ENCODE measurements around the gene ZNF264. TPM values are rescaled to one million over a fixed set of nuclear protein-coding genes. Genes with fewer than 3 reads are reported as not detected.

ZNF264 gene
- total and polyA plus RNA-seq, 4 donors, result 2.5 to 22.6 (median 8.0) TPM

- Histone ChIP-seq H3K36me3 (ENCODE audit: control insufficient read depth in 4 of 4, insufficient read depth in 3 of 4, low read depth in 1 of 4, low read length in 3 of 4) (no peaks in the 10 kb centered on the region), H3K9ac (ENCODE audit: low read depth in 1 of 2, low read length in 2 of 2) (no peak overlapping the region), H3K4me3 (ENCODE audit: low read depth in 1 of 3, low read length in 3 of 3) (no peak overlapping the region), H3K27ac (ENCODE audit: low read depth in 1 of 2, low read length in 2 of 2) (no peak overlapping the region), H3K27me3 (ENCODE audit: control insufficient read depth in 4 of 4, insufficient read depth in 4 of 4, low read length in 3 of 4) (no peaks in the 10 kb centered on the region), H3K4me1 (ENCODE audit: control insufficient read depth in 4 of 4, insufficient read depth in 4 of 4, low read length in 3 of 4) (no peaks in the 10 kb centered on the region), H3K9me3 (ENCODE audit: control insufficient read depth in 4 of 4, low read length in 3 of 4) (peaks cover 3 to 7% (median 4%) of the 10 kb centered on the region in 4 donors)
- no peak for TF ChIP-seq GABPA (IDR thresholded peaks at IDR 0.05 in 1 of 2, conservative IDR thresholded peaks at IDR 0.05 in 1 of 2)
- TF ChIP-seq NR2F2 (IDR thresholded peaks at IDR 0.05), result no peak
- TF ChIP-seq JUND (IDR thresholded peaks at IDR 0.05), result no peak
- no peak for TF ChIP-seq CTCF (IDR thresholded peaks at IDR 0.05; ENCODE audit: low read depth, low read length, missing input control)
- no peak for TF ChIP-seq REST (IDR thresholded peaks at IDR 0.05)
- TF ChIP-seq TAF1 (conservative IDR thresholded peaks at IDR 0.05), result no peak
- no peak for TF ChIP-seq RAD21 (IDR thresholded peaks at IDR 0.05)
- TF ChIP-seq EGR1 (IDR thresholded peaks at IDR 0.05; ENCODE audit: low read depth in 2 of 2), result no peak
- no peak for TF ChIP-seq MAX (IDR thresholded peaks at IDR 0.05)
- TF ChIP-seq SP1 (IDR thresholded peaks at IDR 0.05), result no peak
- TF ChIP-seq HNF4A (conservative IDR thresholded peaks at IDR 0.05), result no peak
- TF ChIP-seq HNF4G (IDR thresholded peaks at IDR 0.05), result no peak
- no peak for DNase-seq (ENCODE audit: low spot score)
- 78% methylated on average over 5 of the region's 5 CpGs for WGBS
Measured at GRCh38 chr19:57152921-57153320, 38.4 kb upstream of the ZNF264 start.

- WGBS, result 62% methylated on average over 5 of the region's 5 CpGs
- Histone ChIP-seq H3K27ac (ENCODE audit: low read depth in 1 of 2, low read length in 2 of 2) (no peak overlapping the region), H3K4me3 (ENCODE audit: low read depth in 1 of 3, low read length in 3 of 3) (no peak overlapping the region), H3K9me3 (ENCODE audit: control insufficient read depth in 4 of 4, low read length in 3 of 4) (peaks cover 2 to 17% (median 16%) of the 10 kb centered on the region in 4 donors), H3K4me1 (ENCODE audit: control insufficient read depth in 4 of 4, insufficient read depth in 4 of 4, low read length in 3 of 4) (no peaks in the 10 kb centered on the region), H3K27me3 (ENCODE audit: control insufficient read depth in 4 of 4, insufficient read depth in 4 of 4, low read length in 3 of 4) (no peaks in the 10 kb centered on the region), H3K36me3 (ENCODE audit: control insufficient read depth in 4 of 4, insufficient read depth in 3 of 4, low read depth in 1 of 4, low read length in 3 of 4) (no peaks in the 10 kb centered on the region), H3K9ac (ENCODE audit: low read depth in 1 of 2, low read length in 2 of 2) (no peak overlapping the region)
- no peak for DNase-seq (ENCODE audit: low spot score)
- TF ChIP-seq NR2F2 (IDR thresholded peaks at IDR 0.05), result no peak
- TF ChIP-seq SP1 (IDR thresholded peaks at IDR 0.05), result no peak
- TF ChIP-seq FOXA1 (IDR thresholded peaks at IDR 0.05), result no peak
- TF ChIP-seq GABPA (IDR thresholded peaks at IDR 0.05 in 1 of 2, conservative IDR thresholded peaks at IDR 0.05 in 1 of 2), result no peak
- TF ChIP-seq RXRA (IDR thresholded peaks at IDR 0.05), result no peak
- TF ChIP-seq ATF3 (IDR thresholded peaks at IDR 0.05), result no peak
- TF ChIP-seq MAX (IDR thresholded peaks at IDR 0.05), result no peak
Measured at GRCh38 chr19:57161985-57162539, 29.2 kb upstream of the ZNF264 start.
